Cortex of kidney (tissue), 1 donor: Measurements from ENCODE around the gene EIF3K.

Source experiments
- DNase-seq: peaks from one replicate; lab custom pipeline; 2025; lab: John Stamatoyannopoulos, UW

EIF3K gene

DNA sequence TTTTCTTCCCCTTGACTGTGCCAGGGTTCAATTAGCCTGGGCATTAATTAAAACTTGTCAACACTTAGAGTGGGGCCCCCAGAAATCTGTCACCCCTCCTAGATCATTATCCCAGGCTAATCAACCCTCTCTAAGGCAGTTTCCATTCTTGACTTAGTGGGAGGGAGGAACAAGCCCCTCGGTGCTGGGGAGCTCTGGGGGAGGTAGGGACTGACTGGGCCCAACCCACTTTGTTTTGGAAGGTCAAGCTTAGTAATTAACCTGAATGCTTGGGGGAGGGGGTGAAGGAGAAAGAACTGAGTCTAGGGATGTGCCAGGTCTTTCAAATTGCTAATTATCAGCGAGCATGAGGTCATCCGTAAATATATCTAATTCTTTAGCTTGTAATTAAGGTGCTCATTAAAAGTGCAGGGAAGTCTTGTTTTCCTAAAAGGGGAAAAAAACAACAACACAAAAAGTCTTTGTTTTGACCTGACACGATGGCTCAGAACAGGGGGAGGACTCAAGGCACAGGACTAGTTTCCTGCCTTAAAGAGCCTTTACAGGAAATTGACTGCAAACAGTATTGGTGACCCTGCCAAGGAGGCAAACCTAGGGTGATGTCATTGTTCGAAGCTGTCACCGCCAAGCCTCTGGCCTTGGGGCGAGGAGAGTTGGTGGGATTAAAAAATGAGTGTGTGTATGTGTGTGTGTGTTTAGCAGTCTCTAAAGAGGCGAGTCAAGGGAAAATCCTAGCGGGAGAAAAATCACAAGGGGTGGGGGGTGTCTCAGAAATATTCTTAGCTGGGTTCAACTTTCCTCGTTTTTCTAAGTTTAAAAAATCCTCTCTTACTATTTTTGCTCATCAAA, 47.9 kb downstream of the EIF3K start:
- DNase-seq, result no peak

GRCh38 chr19:38667661-38668171, 48.7 kb downstream of the EIF3K start:
- DNase-seq, result no peak

- DNase-seq, result no peak
Observed at GRCh38 chr19:38669552-38669951, 50.6 kb downstream of the EIF3K start.

DNA sequence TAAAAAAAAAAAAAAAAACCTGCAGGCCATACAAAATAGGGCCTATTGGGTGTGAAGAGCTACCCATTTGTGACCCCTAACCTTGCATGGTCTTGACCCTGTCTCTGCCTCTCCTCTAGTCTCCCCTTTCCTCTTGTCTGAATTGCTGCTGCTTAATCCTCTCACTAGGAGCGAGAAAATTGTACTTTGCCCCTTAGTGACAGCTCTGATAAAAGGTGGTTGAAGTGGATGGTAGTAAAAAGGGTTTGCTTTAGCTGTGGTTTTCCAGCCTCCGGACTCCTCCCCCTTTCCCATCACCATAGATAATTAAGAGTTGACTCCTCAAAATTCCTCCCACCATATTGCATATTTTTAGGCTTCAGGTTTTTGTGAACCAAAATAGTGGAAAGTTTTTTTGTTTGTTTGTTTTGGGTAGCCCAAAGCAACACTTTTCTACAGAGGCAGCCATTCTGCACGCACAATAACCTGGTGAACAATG, 52.0 kb downstream of the EIF3K start:
- no peak for DNase-seq

- no peak for DNase-seq
Observed at GRCh38 chr19:38671654-38672053, 52.7 kb downstream of the EIF3K start.

GRCh38 chr19:38673030-38673429, 54.0 kb downstream of the EIF3K start:
- no peak for DNase-seq

- DNase-seq, result no peak
Observed at GRCh38 chr19:38674388-38675171, 55.6 kb downstream of the EIF3K start.

DNA sequence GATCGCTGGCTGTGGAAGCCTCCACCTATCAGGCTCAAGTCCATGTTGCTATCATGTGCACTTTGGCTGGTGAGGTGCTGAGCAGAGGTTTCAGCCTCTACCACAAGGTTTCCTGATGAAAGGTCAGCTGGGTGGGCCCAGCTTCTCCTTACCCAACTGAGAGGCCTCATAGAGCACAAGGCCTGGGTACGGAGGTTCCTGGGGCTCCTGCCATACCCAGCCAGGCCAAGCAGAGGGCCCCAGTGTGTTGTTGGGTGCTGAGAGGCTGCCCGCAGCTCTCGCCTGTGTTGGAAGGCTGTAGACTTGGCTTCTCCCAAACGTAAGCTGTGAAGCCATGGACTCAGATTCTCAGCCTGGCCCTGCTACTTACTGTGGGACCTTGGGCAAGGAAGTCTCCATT, 56.6 kb downstream of the EIF3K start:
- DNase-seq, result no peak

- no peak for DNase-seq
Observed at GRCh38 chr19:38676023-38676877, 57.3 kb downstream of the EIF3K start.

- DNase-seq, result no peak
Observed at GRCh38 chr19:38676878-38677646, 58.1 kb downstream of the EIF3K start.

DNA sequence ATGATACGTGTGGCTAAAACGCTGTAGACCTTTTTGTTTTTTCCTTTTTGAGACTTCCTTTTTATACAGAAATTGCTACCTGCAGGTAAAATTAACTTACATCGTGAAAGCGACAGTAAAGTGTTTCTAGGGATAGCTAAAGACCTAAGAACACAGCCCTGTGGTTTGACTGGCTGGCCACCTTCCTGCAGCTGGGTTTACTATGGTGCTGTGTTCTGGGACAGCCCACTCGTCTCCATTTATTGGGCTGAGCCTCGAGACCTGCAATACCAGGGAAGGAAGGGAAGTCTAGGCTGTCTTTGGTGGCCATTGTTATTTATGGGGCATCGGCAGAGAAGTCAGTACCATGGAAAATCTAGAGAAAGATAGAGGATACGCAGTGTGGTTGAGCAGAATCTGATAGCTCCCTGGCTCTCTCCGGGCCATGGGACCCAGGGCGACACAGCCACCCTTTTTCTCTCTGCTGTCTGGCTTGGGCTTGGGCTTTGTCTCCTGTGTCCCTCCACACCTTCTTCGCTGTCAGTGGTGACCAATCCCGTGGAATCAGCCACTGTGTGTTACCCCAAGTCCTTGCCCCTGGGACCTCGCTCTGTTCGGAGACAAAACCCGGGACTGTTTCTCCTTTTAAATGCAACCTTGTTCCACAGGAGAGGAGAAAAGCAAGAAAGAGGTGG, 59.4 kb downstream of the EIF3K start:
- no peak for DNase-seq

- no peak for DNase-seq
Observed at GRCh38 chr19:38678891-38679494, 60.0 kb downstream of the EIF3K start.

- DNase-seq, result no peak
Observed at GRCh38 chr19:38679839-38680238, 60.9 kb downstream of the EIF3K start.

DNA sequence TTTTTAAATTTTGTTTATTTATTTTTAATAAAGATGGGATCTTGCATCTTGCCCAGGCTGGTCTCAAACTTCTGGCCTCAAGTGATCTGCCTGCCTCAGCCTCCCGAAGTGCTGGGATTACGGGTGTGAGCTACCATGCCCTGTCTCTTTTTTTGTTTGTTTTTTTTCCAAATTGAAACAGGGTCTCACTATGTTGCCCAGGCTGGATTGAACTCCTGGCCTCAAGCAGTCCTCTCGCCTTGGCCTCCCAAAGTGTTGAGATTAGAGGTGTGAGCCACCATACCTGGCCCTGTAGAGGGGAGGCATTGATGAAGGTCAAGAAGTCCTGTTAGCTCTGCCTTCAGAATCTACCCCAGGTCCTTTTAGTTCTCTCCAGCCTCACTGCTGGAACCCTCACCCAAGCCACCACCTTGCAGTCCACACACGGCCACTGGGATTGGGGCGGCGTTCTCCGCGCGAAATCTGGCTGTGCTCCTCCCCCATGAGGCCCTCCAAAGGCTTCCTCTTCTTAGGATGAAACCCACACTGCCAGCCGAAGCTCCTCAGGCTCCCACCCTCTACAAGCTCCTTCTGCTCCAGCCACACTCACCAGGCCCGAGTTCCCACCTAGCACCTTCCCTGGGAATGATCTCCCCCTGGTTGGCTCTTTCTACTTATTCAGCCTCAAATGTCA, 63.3 kb downstream of the EIF3K start:
- DNase-seq, result no peak

GRCh38 chr19:38682872-38683392, 63.9 kb downstream of the EIF3K start:
- DNase-seq, result no peak

DNA sequence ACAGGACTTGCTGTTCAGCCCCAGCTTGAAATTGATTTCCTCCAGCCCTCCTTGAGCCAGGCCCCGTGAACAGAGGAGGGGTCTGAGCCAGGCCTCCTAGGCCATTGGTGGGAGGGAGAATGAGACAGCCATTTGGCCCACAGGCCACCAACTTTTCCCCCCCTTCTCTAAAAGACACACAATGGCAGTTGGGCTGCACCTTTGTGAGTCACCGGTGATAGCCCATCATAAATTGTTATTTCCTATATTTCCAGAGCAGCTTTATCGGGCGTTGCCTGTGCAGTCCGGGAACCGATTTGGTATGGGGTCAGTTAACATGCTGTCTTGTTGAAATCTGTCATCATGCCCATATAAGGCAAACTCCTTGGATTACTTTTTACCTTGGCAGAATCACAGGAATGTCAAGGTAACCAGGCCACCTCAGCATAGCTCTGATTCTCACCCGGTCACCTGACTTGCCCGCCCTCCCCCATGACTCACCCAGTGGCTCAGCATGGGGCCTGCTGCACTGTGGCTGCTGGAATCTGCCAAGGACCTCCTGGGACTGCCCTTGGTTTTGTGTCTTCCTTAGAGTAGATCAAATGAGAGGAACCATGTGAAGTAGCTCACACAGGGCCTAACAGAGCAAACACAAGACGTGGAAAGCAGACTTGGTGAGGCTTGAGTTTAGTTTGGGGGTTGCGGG, 64.5 kb downstream of the EIF3K start:
- DNase-seq, result no peak

DNA sequence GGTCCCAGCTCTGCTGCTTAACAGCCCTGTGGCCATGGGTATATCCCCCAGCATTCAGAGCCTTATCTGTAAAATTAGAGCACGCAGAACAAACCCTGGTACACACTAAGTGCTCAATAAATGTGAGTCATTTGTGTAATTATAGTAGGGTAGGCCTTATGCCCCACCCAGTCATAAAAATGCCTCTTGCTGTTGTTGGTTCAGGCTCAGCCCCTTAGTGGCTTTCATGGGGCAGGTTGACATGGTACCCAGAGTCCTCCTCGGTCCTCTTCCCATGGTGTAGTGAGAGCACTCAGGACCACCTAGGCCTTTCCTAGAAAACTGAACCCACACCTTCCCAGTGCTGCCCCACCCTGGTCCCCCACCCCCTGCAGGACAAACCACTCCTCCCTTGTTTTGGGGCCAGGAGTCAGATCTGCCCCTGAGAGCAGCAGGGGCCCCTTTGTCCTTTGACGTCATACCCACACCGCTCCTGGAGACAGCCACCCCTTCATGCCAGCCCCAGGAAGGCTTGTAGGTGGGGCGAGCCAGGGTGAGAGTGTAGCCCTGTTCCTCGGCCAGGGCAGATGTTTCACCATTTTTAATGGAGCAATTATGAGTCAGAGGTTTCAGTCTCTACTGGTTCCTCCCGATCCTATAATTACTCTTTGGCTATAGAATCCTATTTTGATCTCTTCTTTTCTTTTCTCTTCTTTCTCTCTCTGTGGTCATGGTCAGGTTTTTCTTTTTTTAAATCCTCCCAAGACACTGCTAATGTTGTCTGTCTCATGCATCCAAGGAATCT, 65.3 kb downstream of the EIF3K start:
- DNase-seq, result no peak
